MG63 (cell line): ENCODE data around the gene C13orf46. TPM values are rescaled to one million over a fixed set of nuclear protein-coding genes. Genes with fewer than 3 reads are reported as not detected.
"Not testable (repeated sequence)": the region's sequence is repeated elsewhere in the genome, so short reads cannot be mapped to it uniquely, and the experiment has no call there.

Experiments
- DNase-seq: peaks from one replicate; pipeline ENCODE4 v3.0.0-alpha.2; 2020
- H3K27me3 ChIP-seq: fragments of 250-450 bp; sonication (Bioruptor Pico); 2 replicates; pipeline ENCODE4 v1.5.1; 2020; ENCODE audit warnings: mild to moderate bottlenecking, moderate library complexity
- H3K36me3 ChIP-seq: fragments of 250-450 bp; sonication (Bioruptor Pico); 2 replicates; pipeline ENCODE4 v1.5.1; 2020; ENCODE audit warnings: mild to moderate bottlenecking, moderate library complexity
- H3K4me3 ChIP-seq: fragments of 250-450 bp; sonication (Bioruptor Pico); 2 replicates; pipeline ENCODE4 v1.5.1; 2020; ENCODE audit warnings: mild to moderate bottlenecking, moderate library complexity
- H3K9me3 ChIP-seq: fragments of 250-450 bp; sonication (Bioruptor Pico); 2 replicates; pipeline ENCODE4 v1.5.1; 2020; ENCODE audit warnings: mild to moderate bottlenecking, moderate library complexity
- total RNA-seq: library from RNA; depleted of rRNA; stranded (reverse); fragments of >200 nt; shearing (Covaris generic); gene quantifications from 2 replicates; pipeline ENCODE4 v1.2.3, GENCODE V29; 2014; ENCODE audit warnings: low replicate concordance

Gene C13orf46
- total RNA-seq, 1 experiment from 2014 or later: not detected

DNA sequence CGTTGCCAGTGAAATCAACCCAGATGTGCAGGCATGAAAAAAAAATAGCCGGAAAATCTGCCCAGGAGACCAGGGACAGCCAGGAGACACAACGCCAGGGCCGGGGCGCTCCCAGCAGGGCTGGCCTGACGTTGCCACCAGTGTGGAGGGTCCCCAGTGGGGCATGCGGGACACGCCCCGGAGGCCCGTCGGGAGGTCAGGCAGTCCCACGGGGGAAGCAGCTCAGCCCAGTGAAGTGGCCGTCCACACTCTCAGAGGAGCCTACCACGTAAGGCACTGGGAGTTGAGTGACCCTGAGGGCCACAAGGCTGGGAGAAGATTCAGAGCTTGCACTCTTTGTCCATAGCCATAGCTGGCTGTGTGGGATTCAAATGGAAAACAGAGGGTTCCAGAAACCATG lies 56.8 kb downstream of the C13orf46 start:
- Histone ChIP-seq H3K36me3 (peaks cover 9% of the 10 kb centered on the region), H3K9me3 (peaks cover 24% of the 10 kb centered on the region), H3K27me3 (no peaks in the 10 kb centered on the region), H3K4me3 (no peak overlapping the region)
- no peak for DNase-seq

DNA sequence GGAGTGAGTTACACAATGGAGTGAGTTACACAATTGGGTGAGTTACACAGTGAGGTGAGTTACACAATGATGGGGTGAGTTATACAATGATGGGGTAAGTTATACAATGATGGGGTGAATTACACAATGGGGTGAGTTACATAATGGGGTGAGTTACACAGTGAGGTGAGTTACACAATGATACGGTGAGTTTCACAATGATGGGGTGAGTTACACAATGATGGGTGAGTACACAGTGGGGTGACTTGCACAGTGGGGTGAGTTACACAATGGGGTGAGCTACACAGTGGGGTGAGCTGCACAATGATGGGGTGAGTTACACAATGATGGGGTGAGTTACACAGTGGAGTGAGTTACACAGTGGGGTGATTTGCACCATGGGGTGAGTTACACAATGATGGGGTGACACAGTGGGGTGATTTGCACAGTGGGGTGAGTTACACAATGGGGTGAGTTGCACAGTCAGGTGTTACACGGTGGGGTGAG lies 57.5 kb downstream of the C13orf46 start:
- Histone ChIP-seq H3K9me3 (peaks cover 22% of the 10 kb centered on the region), H3K27me3 (no peaks in the 10 kb centered on the region)

DNA sequence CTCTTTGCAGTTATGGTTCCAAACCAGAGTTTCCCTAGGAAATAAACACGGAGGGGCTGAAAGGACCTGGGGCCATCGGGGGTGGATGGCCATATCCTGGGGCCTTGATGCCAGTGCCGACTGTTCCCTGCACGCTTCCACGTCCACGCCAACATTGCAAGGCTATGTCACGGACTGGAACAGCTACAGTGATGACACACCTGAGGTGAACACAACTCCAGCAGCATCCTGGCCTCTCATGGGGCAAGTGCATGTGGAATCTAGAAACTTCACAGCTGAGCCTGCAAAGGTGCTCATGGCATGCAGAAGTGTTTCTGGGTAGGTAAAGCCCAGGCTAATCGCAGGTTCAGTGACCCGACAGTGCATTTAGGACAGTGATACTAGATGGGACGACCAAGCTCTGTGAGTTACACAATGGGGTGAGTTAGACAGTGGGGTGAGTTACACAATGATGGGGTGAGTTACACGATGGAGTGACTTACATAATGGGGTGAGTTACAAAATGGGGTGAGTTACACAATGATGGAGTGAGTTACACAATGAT lies 58.0 kb downstream of the C13orf46 start:
- H3K36me3 ChIP-seq: peaks cover 9% of the 10 kb centered on the region
- no peaks in the 10 kb centered on the region for H3K27me3 ChIP-seq
- no peak overlapping the region for H3K4me3 ChIP-seq
- DNase-seq: no peak
- H3K9me3 ChIP-seq: peaks cover 19% of the 10 kb centered on the region

More for the DNA sequence above, 57.5 kb downstream of the C13orf46 start:
- DNase-seq: no peak
- no peak overlapping the region for H3K4me3 ChIP-seq
- peaks cover 9% of the 10 kb centered on the region for H3K36me3 ChIP-seq

DNA sequence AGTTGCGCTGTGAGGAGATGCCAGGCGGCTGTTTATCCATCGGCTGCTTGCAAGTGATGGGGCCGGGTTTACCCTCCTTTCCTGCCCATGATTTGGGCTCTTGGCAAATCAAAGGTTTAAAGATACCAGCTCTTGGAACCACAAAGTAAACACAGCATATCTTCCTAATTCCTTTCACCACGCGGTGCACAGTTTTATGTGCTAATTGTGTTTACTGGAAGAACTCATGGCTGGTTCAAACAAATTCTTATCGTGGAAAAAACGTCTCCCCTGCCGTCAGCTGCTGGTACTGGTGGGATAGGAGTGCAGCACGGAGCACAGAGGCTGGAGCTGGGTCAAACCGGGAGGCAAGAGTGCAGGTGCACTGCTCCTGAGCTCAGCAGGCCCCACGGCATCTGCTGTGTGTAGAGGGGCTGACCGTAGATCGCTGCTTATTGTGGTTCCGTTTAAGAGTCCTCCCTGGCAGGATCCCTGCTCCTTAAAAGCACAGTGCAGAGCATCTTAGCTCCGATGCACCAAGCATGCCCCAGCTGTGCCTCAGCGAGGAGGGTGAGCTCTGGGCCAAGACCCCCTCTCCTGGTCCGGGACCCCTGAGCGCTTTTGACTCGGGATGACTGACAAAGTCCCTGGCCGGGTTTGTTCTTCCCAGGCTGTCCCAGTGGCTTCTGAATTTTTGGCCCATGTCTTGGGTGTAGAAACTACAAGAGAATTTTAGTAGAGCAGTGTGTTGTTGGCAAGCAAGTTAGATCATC lies 58.7 kb downstream of the C13orf46 start:
- DNase-seq: no peak
- H3K4me3 ChIP-seq: no peak overlapping the region
- H3K9me3 ChIP-seq: peaks cover 22% of the 10 kb centered on the region
- H3K27me3 ChIP-seq: no peaks in the 10 kb centered on the region
- peaks cover 9% of the 10 kb centered on the region for H3K36me3 ChIP-seq

DNA sequence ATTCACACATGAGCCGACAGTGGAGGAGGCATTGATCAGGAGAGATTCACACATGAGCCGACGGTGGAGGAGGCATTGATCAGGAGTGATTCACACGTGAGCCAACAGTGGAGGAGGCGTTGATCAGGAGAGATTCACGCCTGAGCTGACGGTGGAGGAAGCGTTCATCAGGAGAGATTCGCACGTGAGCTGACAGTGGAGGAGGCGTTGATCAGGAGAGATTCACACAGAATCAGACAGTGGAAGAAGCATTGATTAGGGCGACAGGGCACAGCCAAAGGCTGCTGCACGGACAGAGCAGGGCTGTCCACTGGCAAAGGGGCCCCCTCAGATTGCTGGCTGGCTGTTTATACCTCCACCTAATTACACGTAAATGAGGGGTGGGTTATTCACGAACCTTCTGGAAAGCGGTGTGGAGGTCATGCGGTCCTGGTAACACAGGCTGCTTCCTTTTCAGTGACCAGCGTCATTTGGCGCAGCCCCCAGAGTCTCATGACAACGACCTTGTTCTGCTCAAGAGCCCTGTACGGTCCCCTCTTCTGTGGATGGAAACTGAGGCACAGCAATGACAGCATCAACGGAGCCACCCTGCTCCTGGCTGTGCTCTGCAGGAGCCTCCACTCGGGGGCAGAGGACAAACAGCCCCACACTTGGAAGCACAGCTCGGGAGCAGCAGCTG lies 59.4 kb downstream of the C13orf46 start:
- Histone ChIP-seq H3K27me3 (no peaks in the 10 kb centered on the region), H3K36me3 (peaks cover 9% of the 10 kb centered on the region), H3K4me3 (no peak overlapping the region), H3K9me3 (peaks cover 22% of the 10 kb centered on the region)
- DNase-seq: no peak

DNA sequence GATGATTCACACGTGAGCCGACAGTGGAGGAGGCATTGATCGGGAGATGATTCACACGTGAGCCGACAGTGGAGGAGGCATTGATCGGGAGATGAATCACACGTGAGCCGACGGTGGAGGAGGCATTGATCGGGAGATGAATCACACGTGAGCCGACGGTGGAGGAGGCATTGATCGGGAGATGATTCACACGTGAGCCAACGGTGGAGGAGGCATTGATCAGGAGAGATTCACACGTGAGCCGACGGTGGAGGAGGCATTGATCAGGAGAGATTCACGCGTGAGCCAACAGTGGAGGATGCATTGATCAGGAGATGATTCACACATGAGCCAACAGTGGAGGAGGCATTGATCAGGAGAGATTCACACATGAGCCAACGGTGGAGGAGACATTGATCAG lies 60.0 kb downstream of the C13orf46 start:
- not testable (repeated sequence) for H3K36me3 ChIP-seq, H3K4me3 ChIP-seq, H3K27me3 ChIP-seq, DNase-seq
- H3K9me3 ChIP-seq: peaks cover 22% of the 10 kb centered on the region

DNA sequence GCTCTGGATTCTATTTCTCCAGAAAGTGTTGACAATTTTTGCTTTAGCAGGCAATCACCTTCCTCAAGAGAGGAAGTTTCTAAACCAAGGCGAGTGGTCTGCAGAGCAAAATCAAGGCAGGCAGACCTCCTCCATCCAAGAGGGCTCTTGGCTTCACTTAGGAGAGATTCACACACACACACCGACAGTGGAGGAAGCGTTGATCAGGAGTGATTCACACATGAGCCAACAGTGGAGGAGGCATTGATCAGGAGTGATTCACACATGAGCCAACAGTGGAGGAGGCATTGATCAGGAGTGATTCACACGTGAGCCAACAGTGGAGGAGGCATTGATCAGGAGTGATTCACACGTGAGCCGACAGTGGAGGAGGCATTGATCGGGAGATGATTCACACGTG lies 60.5 kb downstream of the C13orf46 start:
- H3K9me3 ChIP-seq: peaks cover 22% of the 10 kb centered on the region
- not testable (repeated sequence) for DNase-seq, H3K27me3 ChIP-seq, H3K4me3 ChIP-seq, H3K36me3 ChIP-seq

DNA sequence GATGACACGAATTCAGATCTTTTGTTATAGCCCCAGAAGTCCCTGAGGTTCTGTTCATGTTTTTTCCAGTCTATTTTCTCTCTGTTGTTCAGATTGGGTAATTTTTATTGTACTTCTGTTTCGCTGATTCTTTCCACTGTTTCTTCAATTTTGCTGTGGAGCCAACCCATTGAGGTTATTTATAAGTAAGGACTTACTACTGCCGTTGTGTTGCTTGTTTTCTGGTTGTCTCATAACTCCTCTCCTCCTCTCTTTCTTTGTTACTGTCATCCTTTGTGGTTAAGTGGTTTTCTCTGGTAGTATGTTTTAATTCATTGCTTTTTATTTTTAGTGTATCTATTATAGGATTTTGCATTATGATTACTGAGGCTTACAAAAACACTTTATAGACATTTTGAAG lies 61.3 kb downstream of the C13orf46 start:
- H3K36me3 ChIP-seq: peaks cover 9% of the 10 kb centered on the region
- no peaks in the 10 kb centered on the region for H3K27me3 ChIP-seq
- DNase-seq: no peak
- no peak overlapping the region for H3K4me3 ChIP-seq
- peaks cover 22% of the 10 kb centered on the region for H3K9me3 ChIP-seq

DNA sequence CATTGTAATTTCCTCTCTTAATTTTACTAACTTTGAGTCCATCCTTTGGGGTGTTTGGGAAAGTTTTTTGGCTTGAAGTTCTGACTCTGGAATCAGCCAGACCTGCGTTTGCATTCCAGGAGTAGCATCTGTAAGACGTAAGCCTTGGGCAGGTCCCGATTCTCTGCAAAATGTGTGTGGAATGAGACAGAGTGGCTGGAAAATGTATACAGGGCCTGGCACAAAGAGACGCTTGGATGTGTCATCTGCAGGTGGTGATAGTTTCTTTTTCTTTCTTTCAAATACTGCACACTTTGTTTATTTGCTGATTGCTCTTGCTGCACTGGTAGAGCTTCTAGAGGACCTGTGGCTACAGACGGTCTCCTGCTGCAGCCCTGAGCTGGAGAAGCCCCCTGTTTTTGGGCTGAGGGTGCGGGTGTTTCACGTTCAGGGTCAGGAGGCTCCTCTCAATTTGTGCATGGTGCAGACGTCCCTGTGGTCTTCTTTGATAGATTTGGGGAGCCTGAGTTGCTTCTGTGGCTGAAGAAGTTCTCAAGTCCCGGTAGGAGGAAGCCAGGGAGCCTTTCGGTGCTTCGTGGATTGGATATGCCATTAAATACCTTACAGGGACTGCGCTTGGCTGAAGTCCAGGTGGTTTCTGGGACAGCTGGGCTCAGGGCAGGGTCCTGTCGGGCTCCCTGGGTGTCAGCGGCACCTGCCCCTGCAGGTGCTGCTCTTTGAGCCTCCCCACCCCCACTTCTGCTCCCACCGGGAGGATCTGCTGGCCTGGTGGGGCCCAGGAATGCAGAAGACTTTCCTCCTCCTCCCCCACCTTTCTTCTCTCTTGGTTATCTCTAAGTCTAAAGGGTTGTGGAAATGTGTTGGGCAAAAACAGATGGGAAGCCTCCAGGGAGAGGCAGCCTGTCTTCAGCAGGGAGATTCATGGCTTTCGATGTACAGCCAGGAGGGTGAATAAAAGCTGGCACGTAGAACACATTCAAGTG lies 66.0 kb downstream of the C13orf46 start:
- peak overlapping the region; percentile 30 for H3K4me3 ChIP-seq

DNA sequence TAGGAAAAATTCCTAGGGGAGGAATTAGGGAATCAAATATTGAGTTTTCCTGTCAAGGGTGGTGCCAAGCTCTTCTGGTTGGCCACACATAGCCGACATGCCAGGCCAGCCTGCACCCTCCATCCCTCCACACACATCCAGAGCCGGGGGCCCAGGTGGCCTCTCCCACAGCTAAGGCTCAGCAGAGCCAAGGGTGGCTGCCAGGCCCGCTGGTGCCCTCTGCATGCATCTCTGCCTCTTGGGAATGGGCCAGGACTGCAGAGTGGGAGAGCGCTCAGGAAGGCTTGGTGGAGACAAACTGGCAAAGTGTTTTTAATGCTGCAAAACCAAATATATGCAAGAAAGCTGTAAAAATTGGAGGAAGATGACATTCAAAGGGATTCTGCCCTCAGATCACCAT lies 67.3 kb downstream of the C13orf46 start:
- Histone ChIP-seq H3K27me3 (no peaks in the 10 kb centered on the region), H3K4me3 (no peak overlapping the region), H3K36me3 (no peaks in the 10 kb centered on the region), H3K9me3 (peaks cover 4% of the 10 kb centered on the region; the same call in 1 of the 2 replicates)
- DNase-seq: peak; percentile 94

More for the DNA sequence above, 66.0 kb downstream of the C13orf46 start:
- H3K27me3 ChIP-seq: no peaks in the 10 kb centered on the region
- peaks cover 17% of the 10 kb centered on the region for H3K9me3 ChIP-seq
- H3K36me3 ChIP-seq: peaks cover 4% of the 10 kb centered on the region
- DNase-seq: peak; percentile 87

DNA sequence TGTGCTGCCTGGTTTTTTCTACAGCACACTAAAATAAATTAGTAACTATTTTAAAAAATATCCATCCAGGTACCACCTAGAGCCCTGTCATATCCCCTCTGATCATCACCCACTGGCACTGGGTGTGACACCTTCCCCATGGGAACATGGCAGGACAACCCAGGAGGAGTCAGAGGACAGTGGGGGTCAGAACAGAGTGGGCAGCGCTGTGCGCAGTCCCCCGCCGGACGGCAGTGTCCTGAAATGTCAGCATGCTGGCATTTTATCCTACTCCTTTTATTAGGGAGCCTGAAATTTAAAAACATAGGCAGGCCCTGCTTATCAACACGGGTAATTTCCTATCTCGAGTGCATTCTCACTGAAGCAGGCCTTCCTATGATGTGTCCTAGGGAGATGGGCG lies 67.9 kb downstream of the C13orf46 start:
- DNase-seq: no peak
- Histone ChIP-seq H3K27me3 (no peaks in the 10 kb centered on the region), H3K9me3 (peaks cover 2% of the 10 kb centered on the region; the same call in 1 of the 2 replicates), H3K36me3 (no peaks in the 10 kb centered on the region), H3K4me3 (no peak overlapping the region)

DNA sequence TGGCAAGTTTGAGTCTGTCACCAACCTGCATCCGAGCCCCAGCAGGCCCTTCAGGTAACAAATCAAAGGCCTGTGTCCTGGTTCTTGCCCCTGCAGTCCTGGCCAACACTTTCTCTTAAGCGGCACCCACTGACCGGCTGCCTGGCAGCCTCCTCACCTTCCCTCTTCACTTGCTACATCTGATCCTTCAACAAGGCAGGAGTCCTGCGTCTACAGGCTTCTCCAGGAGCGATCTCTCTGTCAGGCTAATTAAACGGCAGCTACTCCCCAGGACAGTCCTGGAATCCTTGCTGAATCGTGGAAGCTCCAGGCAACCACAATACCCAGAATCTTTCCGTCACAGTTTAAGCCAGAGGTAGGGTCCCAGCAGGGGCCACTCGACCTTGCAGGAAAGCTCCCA lies 68.9 kb downstream of the C13orf46 start:
- no peaks in the 10 kb centered on the region for H3K9me3 ChIP-seq
- H3K4me3 ChIP-seq: no peak overlapping the region
- H3K27me3 ChIP-seq: no peaks in the 10 kb centered on the region
- DNase-seq: no peak
- H3K36me3 ChIP-seq: no peaks in the 10 kb centered on the region

DNA sequence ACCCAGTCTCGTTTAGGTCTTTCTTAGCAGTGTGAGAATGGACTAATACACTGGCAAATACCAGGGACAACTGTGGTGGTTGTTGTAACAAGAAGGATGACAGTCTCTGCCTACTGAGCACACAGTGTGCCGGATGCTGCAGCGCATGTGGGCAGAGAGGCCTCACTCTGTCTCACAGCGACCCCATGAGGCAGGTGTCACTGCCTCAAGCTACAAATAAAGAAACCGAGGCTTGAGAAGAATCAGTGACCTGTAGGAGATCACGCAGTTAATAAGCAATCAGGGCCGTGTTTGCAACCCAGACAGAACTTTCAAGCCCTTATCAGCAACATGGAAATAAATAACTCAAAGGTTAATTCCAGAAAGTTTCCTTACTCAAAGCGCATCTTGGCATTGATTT lies 69.5 kb downstream of the C13orf46 start:
- H3K27me3 ChIP-seq: no peaks in the 10 kb centered on the region
- H3K9me3 ChIP-seq: no peaks in the 10 kb centered on the region
- DNase-seq: no peak
- no peaks in the 10 kb centered on the region for H3K36me3 ChIP-seq
- H3K4me3 ChIP-seq: no peak overlapping the region

DNA sequence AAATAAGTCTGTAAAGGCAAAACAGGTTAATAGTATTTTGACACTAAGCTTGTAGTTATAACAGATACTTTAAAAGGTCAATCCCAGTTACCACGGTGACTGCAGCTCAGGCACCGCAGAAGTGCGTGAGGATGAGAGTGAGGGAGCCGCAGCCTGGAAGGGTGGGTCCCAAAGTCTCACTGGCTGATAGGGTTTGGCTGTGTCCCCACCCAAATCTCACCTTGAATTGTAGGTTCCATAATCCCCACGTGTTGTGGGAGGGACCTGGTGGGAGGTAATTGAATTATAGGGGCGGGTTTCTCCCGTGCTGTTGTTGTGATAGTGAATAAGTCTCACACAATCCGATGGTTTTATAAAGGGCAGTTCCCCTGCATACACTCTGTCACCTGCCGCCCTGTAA lies 70.0 kb downstream of the C13orf46 start:
- no peaks in the 10 kb centered on the region for H3K36me3 ChIP-seq
- H3K9me3 ChIP-seq: no peaks in the 10 kb centered on the region
- no peak for DNase-seq
- H3K27me3 ChIP-seq: no peaks in the 10 kb centered on the region
- H3K4me3 ChIP-seq: no peak overlapping the region
